Gastrocnemius medialis (tissue), 4 donors: Measurements from ENCODE around the gene CSNK2A1.

Experiments
- CTCF ChIP-seq, 5 experiments: fragments of 450-650 bp in 3 of 5; fragments of 200-600 bp in 2 of 5; sonication (generic) in 2 of 5; IDR thresholded peaks in 4 of 5; conservative IDR thresholded peaks in 1 of 5; 1 replicate in 4 of 5; 2 replicates in 1 of 5; pipeline ENCODE4 v1.5.1; 2016 to 2019; ENCODE audit warnings: antibody characterized with exemption in 5 of 5, mild to moderate bottlenecking in 3 of 5, moderate library complexity in 3 of 5
- POLR2A ChIP-seq, 2 donors: fragments of 450-650 bp; IDR thresholded peaks; one replicate each; pipeline ENCODE4 v1.6.1; 2017; ENCODE audit warnings: antibody characterized with exemption in 2 of 2, mild to moderate bottlenecking in 2 of 2, moderate library complexity in 2 of 2

GRCh38 chr20:472137-472846, 71.3 kb downstream of the CSNK2A1 start:
- no peak for TF ChIP-seq CTCF (IDR thresholded peaks at IDR 0.05 in 4 of 5, conservative IDR thresholded peaks at IDR 0.05 in 1 of 5)
- no peak for TF ChIP-seq POLR2A (IDR thresholded peaks at IDR 0.05)
